HG02588 (cell line): ENCODE data around the gene KRT15.
"Not testable (repeated sequence)": the region's sequence is repeated elsewhere in the genome, so short reads cannot be mapped to it uniquely, and the experiment has no call there.

Experiments
- ATAC-seq: cut with Tn5 transposase; IDR thresholded peaks from one replicate; pipeline ENCODE4 v1.9.1; 2021; ENCODE audit warnings: mild to moderate bottlenecking, moderate library complexity; ENCODE audit not compliant: unreplicated experiment

The KRT15 gene

GRCh38 chr17:41544935-41545334 is 26.2 kb upstream of the KRT15 start:
- ATAC-seq: no peak

GRCh38 chr17:41544491-41544892 is 25.8 kb upstream of the KRT15 start:
- no peak for ATAC-seq

- ATAC-seq: not testable (repeated sequence)
Measured at GRCh38 chr17:41542786-41543185, 24.1 kb upstream of the KRT15 start.

GRCh38 chr17:41542357-41542756 is 23.7 kb upstream of the KRT15 start:
- ATAC-seq: no peak

- no peak for ATAC-seq
Measured at GRCh38 chr17:41540921-41541625, 22.4 kb upstream of the KRT15 start.

- ATAC-seq: no peak
Measured at GRCh38 chr17:41539979-41540701, 21.4 kb upstream of the KRT15 start.

- ATAC-seq: no peak
Measured at GRCh38 chr17:41539071-41539492, 20.4 kb upstream of the KRT15 start.

- no peak for ATAC-seq
Measured at GRCh38 chr17:41538565-41538991, 19.9 kb upstream of the KRT15 start.

GRCh38 chr17:41537990-41538389 is 19.3 kb upstream of the KRT15 start:
- no peak for ATAC-seq

GRCh38 chr17:41537614-41537954 is 18.9 kb upstream of the KRT15 start:
- ATAC-seq: no peak

- no peak for ATAC-seq
Measured at GRCh38 chr17:41536741-41537613, 18.3 kb upstream of the KRT15 start.

- ATAC-seq: no peak
Measured at GRCh38 chr17:41535764-41536481, 17.2 kb upstream of the KRT15 start.

GRCh38 chr17:41534899-41535546 is 16.3 kb upstream of the KRT15 start:
- ATAC-seq: no peak

GRCh38 chr17:41533613-41534012 is 14.9 kb upstream of the KRT15 start:
- no peak for ATAC-seq

- no peak for ATAC-seq
Measured at GRCh38 chr17:41532947-41533570, 14.4 kb upstream of the KRT15 start.

GRCh38 chr17:41531993-41532392 is 13.3 kb upstream of the KRT15 start:
- ATAC-seq: no peak

- no peak for ATAC-seq
Measured at GRCh38 chr17:41530062-41531048, 11.7 kb upstream of the KRT15 start.

- ATAC-seq: no peak
Measured at GRCh38 chr17:41529491-41529915, 10.8 kb upstream of the KRT15 start.

GRCh38 chr17:41528959-41529353 is 10.3 kb upstream of the KRT15 start:
- ATAC-seq: no peak
